HUDEP-2 (cell line): Measurements from ENCODE around the gene ITGA8.

Source experiments
- DNase-seq, 76 experiments: peaks; one replicate each; lab custom pipeline; 2025; ENCODE audit not compliant: unreplicated experiment in 76 of 76; lab: John Stamatoyannopoulos, UW

ITGA8 gene

DNA sequence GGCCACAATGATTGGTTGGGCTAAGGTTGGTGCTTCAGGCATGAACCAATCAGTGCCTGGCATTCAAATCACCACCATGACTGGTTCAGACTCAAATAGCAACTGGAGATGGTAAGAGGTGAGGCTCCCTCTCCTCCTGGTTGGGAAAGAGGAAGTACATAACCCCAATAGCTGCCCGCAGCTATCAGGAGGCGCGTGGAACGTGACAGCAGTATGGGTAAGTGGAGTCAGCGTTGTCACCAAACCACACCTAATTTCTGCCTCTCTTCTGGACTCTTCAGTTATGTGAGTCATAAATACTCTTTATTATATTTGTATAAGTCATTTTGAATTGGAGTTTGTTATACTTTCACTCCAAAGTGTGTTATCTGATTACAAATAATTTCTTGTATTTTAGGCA is 17.9 kb upstream of the ITGA8 start:
- DNase-seq, result no peak

DNA sequence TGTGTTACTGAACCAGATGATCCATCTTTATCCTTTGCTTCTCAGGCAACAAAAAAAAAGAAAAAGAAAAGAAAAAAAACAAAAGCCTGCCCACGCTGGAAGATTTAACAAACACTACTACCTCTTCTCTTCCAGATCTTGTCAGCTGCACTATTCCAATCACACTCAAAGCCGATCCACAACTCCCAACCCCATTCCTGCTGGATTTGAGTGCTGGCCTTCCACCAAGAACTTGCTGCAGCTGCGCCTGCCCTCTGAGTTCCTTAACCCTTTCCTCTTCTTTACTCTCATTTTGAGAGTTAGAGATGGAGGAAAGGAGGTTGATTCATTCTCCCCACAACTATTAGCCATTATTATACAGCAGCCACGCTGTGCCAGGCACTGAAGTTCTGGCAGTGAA is 16.0 kb upstream of the ITGA8 start:
- no peak for DNase-seq

DNA sequence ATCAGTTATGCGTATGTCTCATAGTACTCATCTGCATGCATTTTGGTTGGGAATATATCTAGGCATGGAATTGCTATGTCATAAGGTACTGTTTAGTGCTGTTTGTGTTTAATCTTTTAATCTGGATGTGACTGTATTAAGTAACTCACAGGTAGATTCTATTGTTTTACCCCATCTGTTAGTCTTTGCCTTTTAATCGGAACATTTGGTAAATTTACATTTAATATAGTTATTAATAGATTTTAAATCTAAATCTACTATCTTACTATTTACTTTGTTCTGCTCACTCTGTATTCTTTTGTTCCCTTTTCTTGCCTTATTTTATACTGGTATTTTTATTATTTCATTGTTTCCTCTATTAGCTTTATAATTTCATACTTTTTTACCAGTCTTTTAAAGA is 10.6 kb upstream of the ITGA8 start:
- no peak for DNase-seq

DNA sequence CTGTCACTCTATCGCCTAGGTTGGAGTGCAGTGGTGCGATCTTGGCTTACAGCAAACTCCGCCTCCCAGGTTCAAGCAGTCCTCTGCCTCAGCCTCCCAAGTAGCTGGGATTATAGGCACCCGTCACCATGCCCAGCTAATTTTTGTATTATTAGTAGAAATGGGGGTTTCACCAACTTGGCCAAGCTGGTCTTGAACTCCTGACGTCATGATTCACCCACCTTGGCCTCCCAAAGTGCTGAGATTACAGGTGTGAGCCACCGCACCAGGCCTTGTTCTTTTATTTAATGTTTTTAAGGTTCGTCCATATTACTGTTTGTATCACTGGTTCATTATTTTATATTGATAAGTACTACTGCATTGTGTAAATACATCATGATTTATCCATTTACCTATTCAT is 10.2 kb upstream of the ITGA8 start:
- no peak for DNase-seq

- DNase-seq, result no peak
Measured at GRCh38 chr10:15726042-15726441, 6.3 kb upstream of the ITGA8 start.

GRCh38 chr10:15725603-15726002 is 5.9 kb upstream of the ITGA8 start:
- peak in 60 of 76 experiments; percentile 2 to 80 (median 40) for DNase-seq

DNA sequence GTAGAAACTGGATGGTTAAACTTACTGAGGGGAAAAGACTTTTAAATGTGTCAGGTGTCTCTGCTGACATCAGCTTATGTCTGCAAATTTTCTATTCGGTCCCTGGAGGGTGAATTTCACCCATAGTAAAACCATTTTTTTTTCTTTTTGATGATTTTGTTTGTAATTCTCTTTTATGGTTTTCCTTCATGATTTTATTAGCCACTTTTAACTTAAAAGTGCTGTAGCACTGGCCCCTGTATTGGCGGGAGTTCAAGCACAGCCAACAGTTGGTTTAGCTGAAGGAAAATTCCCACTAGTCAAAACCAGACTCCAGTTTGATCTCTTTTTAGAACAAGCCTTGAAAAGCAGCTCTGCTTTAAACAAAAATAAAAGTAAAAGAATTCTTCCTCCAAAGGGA is 5.0 kb upstream of the ITGA8 start:
- no peak for DNase-seq

DNA sequence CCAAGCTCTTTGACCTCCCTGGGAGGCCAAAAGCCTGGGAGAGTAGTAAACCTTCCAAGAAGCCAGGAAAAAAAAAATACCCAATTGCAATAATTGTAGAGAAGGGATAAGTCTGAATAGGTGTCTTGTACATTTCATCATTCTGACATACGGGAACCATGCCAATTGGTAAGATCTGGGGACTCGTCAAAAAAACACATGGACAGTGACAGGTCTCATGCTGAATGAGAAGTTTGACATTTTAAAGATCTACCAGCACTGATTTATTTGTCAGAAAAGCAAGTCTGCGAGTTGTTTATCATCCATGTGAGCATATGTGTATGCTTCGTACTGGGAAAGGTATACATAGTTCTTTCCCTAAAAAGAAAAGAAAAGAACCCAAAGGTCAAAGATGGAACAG is 4.1 kb upstream of the ITGA8 start:
- DNase-seq, result no peak

DNA sequence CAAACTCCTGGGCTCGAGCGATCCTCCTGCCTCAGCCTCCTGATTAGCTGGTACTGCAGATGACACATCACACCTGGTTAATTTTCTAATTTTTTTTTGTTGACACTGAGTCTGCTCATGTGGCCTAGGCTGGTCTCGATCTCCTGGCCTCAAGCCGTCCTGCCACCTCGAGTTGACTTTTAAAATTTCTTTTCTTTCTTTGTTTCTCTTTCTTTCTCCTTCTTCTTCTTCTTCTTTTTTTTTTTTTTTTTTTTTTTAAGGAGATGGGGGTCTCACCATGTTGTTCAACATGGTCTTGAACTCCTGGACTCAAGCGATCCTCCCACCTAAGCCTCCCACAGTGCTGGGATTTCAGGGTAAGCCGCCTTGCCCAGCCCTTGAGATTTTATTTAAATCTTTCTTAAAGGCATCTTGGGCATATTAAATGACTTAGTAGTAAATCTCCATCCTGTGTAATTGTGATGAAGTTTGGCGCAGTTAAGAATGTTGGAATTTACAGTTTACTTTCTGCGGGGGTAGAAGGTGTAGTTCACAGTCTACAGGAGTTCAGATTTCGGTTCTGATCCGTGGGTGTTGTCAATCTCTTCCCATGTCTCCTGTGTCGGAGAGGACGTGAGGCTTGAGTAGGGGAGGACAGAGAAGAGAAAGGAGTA is 1.0 kb upstream of the ITGA8 start:
- no peak for DNase-seq

DNA sequence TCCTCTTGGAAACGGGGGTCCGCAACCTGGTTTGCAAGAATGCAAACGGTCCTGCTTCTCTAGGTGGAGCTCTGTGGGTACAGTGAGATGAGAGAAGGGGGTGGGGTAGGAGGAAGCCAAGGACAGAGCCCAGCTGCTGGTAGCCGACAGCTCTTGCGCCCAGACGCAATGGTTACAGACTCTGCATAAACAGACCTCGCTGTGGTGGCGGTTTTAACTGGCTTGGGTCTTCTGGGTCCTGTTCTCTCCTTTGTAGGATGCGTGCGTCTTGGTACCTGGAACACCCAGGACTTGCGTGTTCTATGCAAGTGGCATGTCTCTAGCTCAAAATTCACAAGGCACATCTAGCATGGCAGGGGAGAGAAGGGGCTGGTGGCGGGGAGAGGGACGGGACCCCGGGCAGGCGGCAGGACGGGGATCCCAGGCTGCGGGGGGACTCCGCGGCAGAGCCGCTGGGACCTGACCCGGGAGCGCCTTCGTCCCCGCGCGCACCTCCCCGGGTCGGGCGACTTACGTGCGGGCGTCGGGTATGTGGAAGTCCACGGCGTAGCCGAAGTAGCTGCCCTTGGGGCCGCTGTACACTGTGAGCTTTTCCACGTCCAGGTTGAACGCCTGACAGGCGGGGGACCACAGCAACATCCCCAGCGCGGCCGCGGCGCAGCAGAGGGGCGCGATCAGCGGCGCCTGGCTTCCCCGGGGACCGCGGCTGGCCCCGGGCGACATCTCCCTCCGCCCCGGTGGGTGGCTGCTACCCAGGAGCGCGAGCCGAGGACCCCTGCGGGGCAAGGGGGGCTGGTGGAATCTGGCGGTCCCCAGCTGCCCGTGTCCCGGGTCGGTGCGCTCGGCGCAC is 448 bp downstream of the ITGA8 start:
- DNase-seq, result no peak

GRCh38 chr10:15718694-15719048 is 1.1 kb downstream of the ITGA8 start:
- no peak for DNase-seq

DNA sequence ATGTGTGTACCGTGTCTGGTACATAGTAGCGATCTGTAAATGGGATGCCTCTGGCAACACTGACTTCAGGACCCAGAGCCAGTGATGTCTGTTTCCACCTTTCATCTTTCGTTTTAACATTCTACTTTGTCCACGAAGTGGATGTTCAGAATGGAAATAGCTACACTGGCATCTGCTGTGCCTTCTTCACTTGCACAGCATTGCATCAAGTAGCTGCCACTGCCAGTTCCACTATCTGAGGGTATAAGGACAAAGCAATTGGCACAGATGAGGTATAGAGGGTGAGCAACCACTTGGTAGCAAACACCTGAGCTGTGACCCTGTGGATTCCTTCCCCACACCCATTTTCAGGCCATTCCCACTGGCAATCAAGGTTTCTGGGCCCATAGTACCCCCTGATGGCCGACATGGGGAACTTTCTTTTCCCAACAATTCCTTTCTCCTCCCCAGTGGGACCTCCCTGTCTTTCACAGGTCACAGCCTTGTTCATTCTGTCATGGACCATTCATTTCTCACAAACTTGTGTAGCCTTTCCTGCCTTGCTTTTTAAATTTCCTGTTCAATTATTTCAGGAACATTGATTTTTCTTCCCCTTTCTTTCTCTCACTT is 4.0 kb downstream of the ITGA8 start:
- no peak for DNase-seq

DNA sequence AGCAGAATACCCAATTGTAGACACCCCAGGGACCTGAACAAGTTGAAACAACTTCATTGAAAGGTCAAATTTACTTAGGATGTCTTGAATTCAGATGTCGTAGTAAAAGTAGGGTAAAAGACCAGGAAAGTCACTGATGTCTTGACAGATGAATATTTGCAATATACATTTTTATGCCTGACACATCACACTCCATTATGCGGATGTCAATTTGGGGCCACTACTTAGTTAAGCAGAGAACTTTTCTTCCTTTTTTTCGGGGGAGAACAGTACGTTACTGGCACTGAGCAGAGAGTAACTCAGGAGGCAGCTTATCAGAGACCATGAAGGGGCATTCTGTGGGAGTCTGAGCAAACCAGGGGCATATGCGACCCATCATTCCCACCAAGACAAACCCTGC is 4.9 kb downstream of the ITGA8 start:
- no peak for DNase-seq

DNA sequence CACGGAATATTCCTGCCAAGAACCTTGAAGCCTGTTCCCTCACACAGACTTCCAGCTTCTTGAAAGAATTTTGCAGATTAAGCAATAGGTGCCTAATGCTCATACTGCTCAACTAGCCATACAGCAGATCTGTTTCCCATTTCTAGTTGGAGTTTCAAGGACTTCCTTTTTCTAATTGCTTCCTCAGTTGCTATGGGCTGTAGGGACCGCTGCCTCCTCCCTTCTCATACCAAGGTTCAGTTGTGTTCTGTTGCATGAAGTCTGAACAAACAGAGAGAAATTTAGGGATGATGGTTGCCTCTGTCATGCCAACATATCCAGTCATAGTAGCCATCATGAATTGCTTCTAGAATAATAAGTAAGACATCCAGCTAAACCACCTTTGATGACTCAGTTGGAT is 6.8 kb downstream of the ITGA8 start:
- DNase-seq, result no peak

- no peak for DNase-seq
Measured at GRCh38 chr10:15710455-15710854, 9.3 kb downstream of the ITGA8 start.

DNA sequence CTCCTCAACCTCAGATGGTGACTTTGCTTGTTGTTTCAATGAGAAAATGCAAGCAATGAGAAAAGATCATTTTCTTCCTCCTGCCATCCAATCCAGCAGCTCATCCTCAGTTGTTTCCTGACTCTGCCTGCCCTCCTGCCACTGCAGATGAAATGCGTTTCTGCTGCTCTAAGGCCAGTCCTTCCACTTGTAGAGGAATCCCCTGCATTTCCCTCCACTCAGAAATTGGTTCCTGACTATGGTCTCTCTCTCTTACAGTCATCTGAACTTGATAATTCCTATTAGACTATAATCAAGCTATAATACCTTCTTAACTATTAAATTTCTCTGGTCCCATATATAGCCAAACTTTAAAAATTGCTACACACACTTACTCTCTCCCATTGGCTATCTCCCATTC is 14.4 kb downstream of the ITGA8 start:
- DNase-seq, result no peak

- no peak for DNase-seq
Measured at GRCh38 chr10:15704581-15704968, 15.1 kb downstream of the ITGA8 start.

GRCh38 chr10:15703944-15704580 is 15.7 kb downstream of the ITGA8 start:
- DNase-seq, result no peak

DNA sequence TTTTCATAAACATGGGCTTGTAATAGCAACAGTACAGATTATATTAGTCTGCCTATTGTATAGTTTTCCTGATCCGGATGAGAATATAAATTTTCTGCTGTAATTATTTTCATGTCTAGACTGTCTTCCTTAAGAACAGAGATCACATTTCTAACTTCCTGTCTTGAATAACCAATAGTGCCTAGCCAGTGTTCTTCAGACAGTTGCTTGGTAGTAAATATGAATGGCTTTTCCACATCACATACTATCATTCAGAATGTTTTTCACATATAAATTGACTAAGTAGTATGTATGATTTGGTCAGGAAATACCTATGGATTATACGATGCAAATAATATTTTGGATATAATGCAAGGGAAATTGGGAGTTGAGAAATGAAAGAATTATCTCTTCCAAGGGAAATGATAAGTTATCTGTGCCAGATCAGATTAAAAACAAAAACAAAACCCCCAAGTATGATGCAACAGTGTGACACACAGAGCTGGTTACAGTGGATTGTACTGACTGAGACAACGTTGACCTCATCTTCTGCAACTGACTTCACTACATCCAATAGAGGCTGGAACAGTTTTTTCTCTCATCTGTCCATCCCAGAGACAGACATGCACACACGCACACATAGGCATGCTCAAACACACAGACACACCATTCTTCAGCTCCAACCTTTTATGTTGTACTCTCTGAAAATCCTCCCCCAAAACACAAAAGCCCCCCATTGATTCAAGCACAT is 16.4 kb downstream of the ITGA8 start:
- DNase-seq, result no peak

DNA sequence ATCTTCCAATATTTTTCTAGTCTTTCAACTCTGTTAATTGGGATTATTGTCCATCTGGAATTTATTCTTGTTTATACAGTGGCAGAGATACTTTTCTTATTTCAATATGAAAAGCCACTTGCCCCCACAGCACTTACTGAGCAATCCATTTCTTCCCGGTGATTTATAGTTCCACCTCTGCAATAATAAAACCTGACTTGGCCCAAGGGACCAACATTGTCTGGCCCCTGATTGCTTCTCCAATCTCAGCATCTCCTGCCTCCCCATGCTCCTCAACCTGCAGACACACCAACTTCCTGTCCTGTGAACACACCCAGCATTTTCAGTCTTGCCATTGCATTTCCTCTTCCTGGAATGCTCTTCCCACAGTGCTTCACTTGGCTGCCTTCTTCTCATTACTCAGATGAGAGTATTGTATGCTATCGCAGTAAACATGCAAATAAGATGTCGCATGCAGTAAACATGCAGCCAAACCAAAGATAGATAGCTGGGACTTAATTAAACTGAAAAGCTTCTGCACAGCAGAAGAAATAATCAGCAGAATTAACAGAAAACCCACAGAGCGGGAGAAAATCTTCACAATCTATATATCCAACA is 19.5 kb downstream of the ITGA8 start:
- DNase-seq, result no peak

DNA sequence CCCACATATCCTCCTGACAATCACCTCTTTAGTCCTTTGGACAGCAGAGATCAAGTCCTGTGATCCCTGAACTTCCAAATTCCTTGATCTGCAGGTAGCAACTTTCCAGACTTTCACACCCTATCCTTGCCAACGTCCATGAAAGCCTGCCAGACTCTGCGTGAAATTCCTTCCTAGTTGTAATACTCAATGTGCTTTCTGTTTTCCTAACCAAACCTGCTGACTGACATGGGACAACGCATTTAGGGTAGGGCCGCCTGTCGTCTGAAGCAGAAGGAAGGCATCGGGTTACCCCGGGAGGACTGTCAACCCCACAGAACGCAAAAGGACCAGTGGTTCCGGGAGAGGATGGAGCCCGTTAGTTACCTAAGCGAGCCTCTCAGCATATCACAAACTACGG is 23.9 kb downstream of the ITGA8 start:
- DNase-seq, result no peak
